ENCODE data around the gene ACOX1. TPM values are rescaled to one million over a fixed set of nuclear protein-coding genes. Genes with fewer than 3 reads are reported as not detected.

The ACOX1 gene
- polyA plus RNA-seq, 1 of the 3 experiments (the other 2 are of a cell fraction): 21.5 TPM

- WGBS (ENCODE audit: low lambda C conversion rate): 80% methylated on average over 4 of the region's 5 CpGs
These were observed 33.0 kb upstream of the ACOX1 start for GRCh38 chr17:76011951-76012350.

More at GRCh38 chr17:76011951-76012350, 33.0 kb upstream of the ACOX1 start:
- Histone ChIP-seq H2AFZ (ENCODE audit: low read depth) (no peak overlapping the region), H3K9me3 (no peaks in the 10 kb centered on the region), H3K4me1 (ENCODE audit: control insufficient read depth in 1 of 2, insufficient read depth in 2 of 2, low read depth in 1 of 2, low read length in 1 of 2) (peaks cover 10% of the 10 kb centered on the region in 2 experiments; a peak in 2 of 4 replicates), H3F3A (replicated peaks; ENCODE audit: insufficient read depth) (no peaks in the 10 kb centered on the region), H3K36me3 (replicated peaks in 1 of 2; ENCODE audit: control insufficient read depth in 1 of 2, insufficient read depth in 2 of 2, low read length in 1 of 2) (no peaks in the 10 kb centered on the region), H3K4me3 (ENCODE audit: low read depth in 2 of 2, low read length in 1 of 2) (no peak overlapping the region), H3K79me2 (ENCODE audit: insufficient read depth) (no peaks in the 10 kb centered on the region), H3K9ac (no peak overlapping the region), H3K27me3 (ENCODE audit: insufficient read depth) (no peaks in the 10 kb centered on the region), H4K20me1 (ENCODE audit: insufficient read depth) (no peaks in the 10 kb centered on the region), H3K9me2 (no peaks in the 10 kb centered on the region), H3K27ac (ENCODE audit: low read depth in 2 of 2, low read length in 1 of 2) (no peak overlapping the region), H3K4me2 (no peak overlapping the region)
- no peak for TF ChIP-seq USF2 (IDR thresholded peaks at IDR 0.05; ENCODE audit: borderline replicate concordance, low read depth, low read length)
- TF ChIP-seq CHD2 (IDR thresholded peaks at IDR 0.05; ENCODE audit: low read length, partially characterized antibody): no peak
- no peak for TF ChIP-seq REST (IDR thresholded peaks at IDR 0.05; ENCODE audit: low read depth, low read length)
- TF ChIP-seq FOXM1 (IDR thresholded peaks at IDR 0.05; ENCODE audit: low read depth): no peak
- no peak for TF ChIP-seq IRF3 (IDR thresholded peaks at IDR 0.05; ENCODE audit: low read depth, low read length)
- TF ChIP-seq FOXJ3 (CRISPR knock-in tag; IDR thresholded peaks at IDR 0.05): no peak
- TF ChIP-seq, protein P1, sequence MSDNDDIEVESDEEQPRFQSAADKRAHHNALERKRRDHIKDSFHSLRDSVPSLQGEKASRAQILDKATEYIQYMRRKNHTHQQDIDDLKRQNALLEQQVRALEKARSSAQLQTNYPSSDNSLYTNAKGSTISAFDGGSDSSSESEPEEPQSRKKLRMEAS (IDR thresholded peaks at IDR 0.05; ENCODE audit: low read depth): no peak
- TF ChIP-seq, protein P2, sequence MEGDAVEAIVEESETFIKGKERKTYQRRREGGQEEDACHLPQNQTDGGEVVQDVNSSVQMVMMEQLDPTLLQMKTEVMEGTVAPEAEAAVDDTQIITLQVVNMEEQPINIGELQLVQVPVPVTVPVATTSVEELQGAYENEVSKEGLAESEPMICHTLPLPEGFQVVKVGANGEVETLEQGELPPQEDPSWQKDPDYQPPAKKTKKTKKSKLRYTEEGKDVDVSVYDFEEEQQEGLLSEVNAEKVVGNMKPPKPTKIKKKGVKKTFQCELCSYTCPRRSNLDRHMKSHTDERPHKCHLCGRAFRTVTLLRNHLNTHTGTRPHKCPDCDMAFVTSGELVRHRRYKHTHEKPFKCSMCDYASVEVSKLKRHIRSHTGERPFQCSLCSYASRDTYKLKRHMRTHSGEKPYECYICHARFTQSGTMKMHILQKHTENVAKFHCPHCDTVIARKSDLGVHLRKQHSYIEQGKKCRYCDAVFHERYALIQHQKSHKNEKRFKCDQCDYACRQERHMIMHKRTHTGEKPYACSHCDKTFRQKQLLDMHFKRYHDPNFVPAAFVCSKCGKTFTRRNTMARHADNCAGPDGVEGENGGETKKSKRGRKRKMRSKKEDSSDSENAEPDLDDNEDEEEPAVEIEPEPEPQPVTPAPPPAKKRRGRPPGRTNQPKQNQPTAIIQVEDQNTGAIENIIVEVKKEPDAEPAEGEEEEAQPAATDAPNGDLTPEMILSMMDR (IDR thresholded peaks at IDR 0.05): no peak
- TF ChIP-seq PBX3 (IDR thresholded peaks at IDR 0.05): no peak
- no peak for TF ChIP-seq RXRA (IDR thresholded peaks at IDR 0.05; ENCODE audit: borderline replicate concordance, low read depth)
- TF ChIP-seq ELF1 (IDR thresholded peaks at IDR 0.05): no peak
- no peak for TF ChIP-seq RAD21 (IDR thresholded peaks at IDR 0.05; ENCODE audit: low read length)
- no peak for TF ChIP-seq RCOR1 (IDR thresholded peaks at IDR 0.05; ENCODE audit: low read length)
- TF ChIP-seq TEAD4 (IDR thresholded peaks at IDR 0.05; ENCODE audit: borderline replicate concordance, insufficient read depth): no peak
- CTCF ChIA-PET: interaction anchor here (0.7 to 14.6 kb wide), 14 partner anchors 10 to 273 kb away, joined by 3 to 231 read pairs (median 4); partner anchors contain the start of genes CDK3, MRPL38 and WBP2
- no peak for DNase-seq
- POLR2A ChIA-PET: no interaction called here

All from SK-N-SH (cell line).